AML-193 (cell line): ENCODE data around the gene MAGEH1.

ENCODE experiments used
- DNase-seq, 2 experiments: peaks; one replicate each; lab custom pipeline; 2025; lab: John Stamatoyannopoulos, UW

The MAGEH1 gene

GRCh38 chrX:55490121-55490520 is 38.2 kb downstream of the MAGEH1 start:
- no peak for DNase-seq

GRCh38 chrX:55490974-55491373 is 39.0 kb downstream of the MAGEH1 start:
- DNase-seq, result no peak
